ENCODE data around the gene NPFF. TPM values are rescaled to one million over a fixed set of nuclear protein-coding genes. Genes with fewer than 3 reads are reported as not detected.
A peak's percentile ranks its signal among the peaks of the same experiment; 100 is the strongest.
"Not testable (repeated sequence)": the region's sequence is repeated elsewhere in the genome, so short reads cannot be mapped to it uniquely, and the experiment has no call there.

The NPFF gene
- not detected in 2 replicates for total RNA-seq

- DNase-seq (ENCODE audit: low read depth), result no peak
- TF ChIP-seq, protein P1, sequence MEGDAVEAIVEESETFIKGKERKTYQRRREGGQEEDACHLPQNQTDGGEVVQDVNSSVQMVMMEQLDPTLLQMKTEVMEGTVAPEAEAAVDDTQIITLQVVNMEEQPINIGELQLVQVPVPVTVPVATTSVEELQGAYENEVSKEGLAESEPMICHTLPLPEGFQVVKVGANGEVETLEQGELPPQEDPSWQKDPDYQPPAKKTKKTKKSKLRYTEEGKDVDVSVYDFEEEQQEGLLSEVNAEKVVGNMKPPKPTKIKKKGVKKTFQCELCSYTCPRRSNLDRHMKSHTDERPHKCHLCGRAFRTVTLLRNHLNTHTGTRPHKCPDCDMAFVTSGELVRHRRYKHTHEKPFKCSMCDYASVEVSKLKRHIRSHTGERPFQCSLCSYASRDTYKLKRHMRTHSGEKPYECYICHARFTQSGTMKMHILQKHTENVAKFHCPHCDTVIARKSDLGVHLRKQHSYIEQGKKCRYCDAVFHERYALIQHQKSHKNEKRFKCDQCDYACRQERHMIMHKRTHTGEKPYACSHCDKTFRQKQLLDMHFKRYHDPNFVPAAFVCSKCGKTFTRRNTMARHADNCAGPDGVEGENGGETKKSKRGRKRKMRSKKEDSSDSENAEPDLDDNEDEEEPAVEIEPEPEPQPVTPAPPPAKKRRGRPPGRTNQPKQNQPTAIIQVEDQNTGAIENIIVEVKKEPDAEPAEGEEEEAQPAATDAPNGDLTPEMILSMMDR (IDR thresholded peaks at IDR 0.05; ENCODE audit: insufficient read depth, low read depth, low read length), result no peak
These were observed at the start of gene NPFF for GRCh38 chr12:53506881-53507602. TSS of gene NPFF (minus strand) at chr12:53507484. CDS start at chr12:53507474, 10 bp downstream.

DNA sequence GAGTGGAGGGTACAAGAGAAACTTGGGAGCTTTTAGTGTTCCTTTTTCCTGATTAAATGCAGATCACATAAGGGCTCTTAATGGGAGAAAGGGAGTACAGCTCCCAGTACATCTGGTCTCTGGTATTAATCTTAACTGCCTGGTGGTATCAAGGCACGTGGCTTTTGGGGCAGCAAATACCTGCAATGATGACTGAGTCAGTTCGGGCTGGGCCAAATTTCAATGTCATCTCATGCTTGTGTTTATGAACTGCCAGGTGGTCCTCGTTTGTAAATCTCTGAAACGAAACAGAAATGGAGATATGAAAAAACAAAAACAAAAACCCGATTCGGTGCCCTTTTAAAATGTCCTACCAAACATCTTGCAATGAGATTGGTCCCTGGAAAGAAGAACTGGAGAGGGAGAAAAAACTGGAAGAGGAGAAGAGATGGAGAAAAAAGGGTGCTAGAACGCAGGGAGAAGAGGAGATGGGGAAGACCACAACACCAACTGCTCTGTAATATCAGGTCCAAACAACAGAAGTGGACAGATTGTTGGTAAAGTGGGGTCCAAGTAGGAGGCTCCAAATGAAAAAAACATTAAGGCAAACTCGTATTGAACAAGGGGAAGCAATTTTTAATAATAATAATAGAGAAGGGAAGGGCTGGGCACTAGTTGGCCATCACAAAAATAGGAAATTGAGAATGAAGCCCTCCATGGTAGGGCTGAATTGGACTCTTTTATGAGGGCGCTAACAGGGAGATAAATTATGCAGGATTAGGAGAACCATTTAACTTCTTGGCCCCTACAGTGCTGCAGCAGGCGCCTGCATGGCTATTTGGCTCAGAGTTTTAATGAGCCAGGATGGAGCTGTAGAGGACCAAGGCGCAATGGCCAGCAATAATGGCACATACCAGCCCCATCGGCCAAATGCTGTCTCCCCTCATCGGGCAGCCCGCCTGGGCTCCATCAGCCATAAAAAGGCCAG is 45.4 kb upstream of the NPFF start:
- TF ChIP-seq, protein P1 (IDR thresholded peaks at IDR 0.05; ENCODE audit: insufficient read depth, low read depth, low read length), result no peak
- no peak for DNase-seq (ENCODE audit: low read depth)
- H3K4me3 ChIP-seq (ENCODE audit: low read depth, low read length), result no peak overlapping the region

More at GRCh38 chr12:53506881-53507602, at the start of gene NPFF:
- no peak within 1 kb of the TSS for H3K4me3 ChIP-seq (ENCODE audit: low read depth, low read length)

DNA sequence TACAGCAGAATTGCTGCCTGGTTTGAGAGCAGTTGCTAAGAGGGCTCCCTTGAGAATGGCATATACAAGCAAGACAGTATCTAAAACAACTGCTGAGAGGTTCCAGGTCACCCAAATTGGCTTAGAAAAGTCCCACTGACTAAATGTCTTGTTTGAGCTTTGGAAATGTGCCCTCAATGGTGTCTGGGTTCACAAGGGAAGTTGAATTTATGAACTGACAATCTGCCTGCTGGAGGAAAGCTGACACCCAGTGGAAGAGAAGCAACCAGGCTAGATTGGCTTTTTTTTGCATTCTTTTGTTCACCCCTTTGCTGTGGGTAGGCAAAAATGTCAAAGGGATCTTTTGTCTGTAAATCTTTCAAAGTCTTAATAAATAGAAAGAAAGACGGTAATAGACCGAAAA is 44.6 kb upstream of the NPFF start:
- H3K4me3 ChIP-seq (ENCODE audit: low read depth, low read length), result no peak overlapping the region
- TF ChIP-seq, protein P1 (IDR thresholded peaks at IDR 0.05; ENCODE audit: insufficient read depth, low read depth, low read length), result no peak
- no peak for DNase-seq (ENCODE audit: low read depth)

- no peak overlapping the region for H3K4me3 ChIP-seq (ENCODE audit: low read depth, low read length)
- DNase-seq (ENCODE audit: low read depth), result peak; percentile 33
- TF ChIP-seq, protein P1 (IDR thresholded peaks at IDR 0.05; ENCODE audit: insufficient read depth, low read depth, low read length), result no peak
These were observed 43.3 kb upstream of the NPFF start for GRCh38 chr12:53550595-53550994.

DNA sequence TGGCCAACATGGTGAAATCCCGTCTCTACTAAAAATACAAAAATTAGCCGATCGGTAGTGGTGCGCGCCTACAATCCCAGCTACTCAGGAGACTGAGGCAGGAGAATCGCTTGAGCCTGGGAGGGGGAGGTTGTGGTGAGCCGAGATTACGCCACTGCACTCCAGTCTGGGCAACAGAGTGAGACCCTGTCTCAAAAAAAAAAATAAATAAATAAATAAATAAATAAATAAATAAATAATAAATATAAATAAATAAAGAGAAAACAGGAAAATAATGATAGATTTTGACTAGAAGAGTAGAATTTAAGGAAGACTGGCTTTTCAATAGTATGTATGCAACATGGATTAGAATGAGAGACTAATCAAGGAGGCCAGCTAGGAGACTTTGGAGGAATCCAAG is 42.8 kb upstream of the NPFF start:
- DNase-seq (ENCODE audit: low read depth); H3K4me3 ChIP-seq (ENCODE audit: low read depth, low read length): not testable (repeated sequence)

DNA sequence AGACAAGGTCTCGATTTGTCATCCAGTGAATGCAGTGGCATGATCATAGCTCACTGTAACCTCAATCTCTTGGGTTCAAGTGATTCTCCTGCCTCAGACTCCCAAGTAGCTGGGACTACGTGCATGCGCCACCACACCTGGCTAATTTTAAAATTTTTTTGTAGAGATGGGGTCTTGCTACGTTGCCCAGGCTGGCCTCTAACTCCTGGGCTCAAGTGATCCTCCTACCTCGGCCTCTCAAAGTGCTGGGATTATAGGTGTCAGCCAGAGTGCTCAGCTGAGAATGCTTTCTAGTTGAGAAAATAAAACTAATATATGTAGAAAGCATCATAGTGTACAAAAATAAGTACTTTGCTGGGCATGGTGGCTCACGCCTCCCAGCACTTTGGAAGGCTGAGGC is 41.1 kb upstream of the NPFF start:
- DNase-seq (ENCODE audit: low read depth), result not testable (repeated sequence)

GRCh38 chr12:53543539-53543938 is 36.3 kb upstream of the NPFF start:
- TF ChIP-seq, protein P1 (IDR thresholded peaks at IDR 0.05; ENCODE audit: insufficient read depth, low read depth, low read length), result peak; percentile 96
- peak; percentile 77 for DNase-seq (ENCODE audit: low read depth)

More for the DNA sequence above, 41.1 kb upstream of the NPFF start:
- H3K4me3 ChIP-seq (ENCODE audit: low read depth, low read length), result not testable (repeated sequence)

More at GRCh38 chr12:53543539-53543938, 36.3 kb upstream of the NPFF start:
- no peak overlapping the region for H3K4me3 ChIP-seq (ENCODE audit: low read depth, low read length)

Measured in fibroblast of villous mesenchyme (primary cell).